Dermis blood vessel endothelial cell (primary cell): ENCODE data around the gene ACOXL. TPM values are rescaled to one million over a fixed set of nuclear protein-coding genes. Genes with fewer than 3 reads are reported as not detected.

Source experiments
- total RNA-seq: library from RNA; depleted of rRNA; stranded (reverse); fragments of >200 nt; gene quantifications from 2 replicates; pipeline ENCODE4 v1.2.3, GENCODE V29; 2014

ACOXL gene
- total RNA-seq, 1 donor from 2014 or later = not detected

Other genes starting within 250 kb of the ACOXL start
- 31.1 and 46.3 TPM in 2 replicates for gene RGPD6, start 155.4 kb upstream of the ACOXL start, total RNA-seq
- gene BUB1, start 54.5 kb upstream of the ACOXL start, total RNA-seq = 14.5 and 62.7 TPM in 2 replicates